Ishikawa (cell line): ENCODE measurements around the gene FIGLA.

ENCODE experiments used
- CEBPB ChIP-seq: IDR thresholded peaks from 2 replicates; pipeline ENCODE4 v1.6.1; 2012
- CREB1 ChIP-seq: IDR thresholded peaks from 2 replicates; pipeline ENCODE4 v1.6.1; 2012; ENCODE audit warnings: low read depth
- EGR1 ChIP-seq: IDR thresholded peaks from 2 replicates; pipeline ENCODE4 v1.6.1; 2012
- EP300 ChIP-seq: IDR thresholded peaks from 2 replicates; pipeline ENCODE4 v1.6.1; 2012; ENCODE audit warnings: borderline replicate concordance
- FOXM1 ChIP-seq: IDR thresholded peaks from 2 replicates; pipeline ENCODE4 v1.6.1; 2012; ENCODE audit warnings: low read depth, borderline replicate concordance
- MAX ChIP-seq: IDR thresholded peaks from 2 replicates; pipeline ENCODE4 v1.6.1; 2012
- NFIC ChIP-seq: IDR thresholded peaks from 2 replicates; pipeline ENCODE4 v1.6.1; 2012
- RAD21 ChIP-seq: IDR thresholded peaks from 2 replicates; pipeline ENCODE4 v1.6.1; 2012; ENCODE audit warnings: low read depth
- TAF1 ChIP-seq: IDR thresholded peaks from 2 replicates; pipeline ENCODE4 v1.6.1; 2012; ENCODE audit warnings: low read depth, mild to moderate bottlenecking
- TCF12 ChIP-seq: IDR thresholded peaks from 2 replicates; pipeline ENCODE4 v1.6.1; 2012; ENCODE audit warnings: low read depth
- TEAD4 ChIP-seq: IDR thresholded peaks from 2 replicates; pipeline ENCODE4 v1.6.1; 2012
- USF1 ChIP-seq: IDR thresholded peaks from 2 replicates; pipeline ENCODE4 v1.6.1; 2012
- YY1 ChIP-seq: IDR thresholded peaks from 2 replicates; pipeline ENCODE4 v1.6.1; 2012; ENCODE audit warnings: low read depth
- ZBTB7A ChIP-seq: IDR thresholded peaks from 2 replicates; pipeline ENCODE4 v1.6.1; 2012; ENCODE audit warnings: low read depth
- TF ChIP-seq, protein P1 (sequence below): IDR thresholded peaks from 2 replicates; pipeline ENCODE4 v1.6.1; 2012; ENCODE audit warnings: low read depth, mild to moderate bottlenecking

Gene FIGLA

GRCh38 chr2:70765507-70765906, 24.9 kb downstream of the FIGLA start:
- TF ChIP-seq CEBPB (no peak), USF1 (no peak), FOXM1 (no peak), NFIC (no peak), RAD21 (no peak), MAX (no peak), EGR1 (no peak), TAF1 (no peak)

- TF ChIP-seq ZBTB7A (no peak), MAX (no peak), CREB1 (no peak), YY1 (no peak), USF1 (no peak), FOXM1 (no peak), TEAD4 (no peak), NFIC (no peak), EP300 (no peak), TAF1 (no peak), TCF12 (no peak)
- TF ChIP-seq, protein P1, sequence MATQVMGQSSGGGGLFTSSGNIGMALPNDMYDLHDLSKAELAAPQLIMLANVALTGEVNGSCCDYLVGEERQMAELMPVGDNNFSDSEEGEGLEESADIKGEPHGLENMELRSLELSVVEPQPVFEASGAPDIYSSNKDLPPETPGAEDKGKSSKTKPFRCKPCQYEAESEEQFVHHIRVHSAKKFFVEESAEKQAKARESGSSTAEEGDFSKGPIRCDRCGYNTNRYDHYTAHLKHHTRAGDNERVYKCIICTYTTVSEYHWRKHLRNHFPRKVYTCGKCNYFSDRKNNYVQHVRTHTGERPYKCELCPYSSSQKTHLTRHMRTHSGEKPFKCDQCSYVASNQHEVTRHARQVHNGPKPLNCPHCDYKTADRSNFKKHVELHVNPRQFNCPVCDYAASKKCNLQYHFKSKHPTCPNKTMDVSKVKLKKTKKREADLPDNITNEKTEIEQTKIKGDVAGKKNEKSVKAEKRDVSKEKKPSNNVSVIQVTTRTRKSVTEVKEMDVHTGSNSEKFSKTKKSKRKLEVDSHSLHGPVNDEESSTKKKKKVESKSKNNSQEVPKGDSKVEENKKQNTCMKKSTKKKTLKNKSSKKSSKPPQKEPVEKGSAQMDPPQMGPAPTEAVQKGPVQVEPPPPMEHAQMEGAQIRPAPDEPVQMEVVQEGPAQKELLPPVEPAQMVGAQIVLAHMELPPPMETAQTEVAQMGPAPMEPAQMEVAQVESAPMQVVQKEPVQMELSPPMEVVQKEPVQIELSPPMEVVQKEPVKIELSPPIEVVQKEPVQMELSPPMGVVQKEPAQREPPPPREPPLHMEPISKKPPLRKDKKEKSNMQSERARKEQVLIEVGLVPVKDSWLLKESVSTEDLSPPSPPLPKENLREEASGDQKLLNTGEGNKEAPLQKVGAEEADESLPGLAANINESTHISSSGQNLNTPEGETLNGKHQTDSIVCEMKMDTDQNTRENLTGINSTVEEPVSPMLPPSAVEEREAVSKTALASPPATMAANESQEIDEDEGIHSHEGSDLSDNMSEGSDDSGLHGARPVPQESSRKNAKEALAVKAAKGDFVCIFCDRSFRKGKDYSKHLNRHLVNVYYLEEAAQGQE, result no peak
These were observed 31.0 kb downstream of the FIGLA start for GRCh38 chr2:70759446-70759845.

DNA sequence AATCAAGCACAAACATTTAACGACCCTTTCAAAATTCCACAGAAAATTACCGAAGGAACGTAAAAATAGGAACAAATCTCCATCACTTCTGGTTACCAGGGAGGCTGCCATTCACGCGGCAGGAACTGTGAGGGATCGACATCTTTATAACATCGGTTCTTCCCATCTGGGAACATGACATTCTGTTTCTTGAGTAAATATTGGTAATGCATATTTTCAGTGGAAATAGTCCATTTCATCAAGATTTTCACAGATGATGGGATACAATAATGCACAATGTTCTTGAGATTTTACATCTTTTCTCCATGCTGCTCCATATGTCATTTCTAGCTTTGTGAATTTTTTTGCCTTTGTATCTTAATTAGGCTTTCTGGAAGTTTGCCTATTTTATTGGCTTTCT, 32.5 kb downstream of the FIGLA start:
- TF ChIP-seq EP300, result no peak
- TF ChIP-seq FOXM1, result no peak
- no peak for TF ChIP-seq YY1
- TF ChIP-seq RAD21, result no peak
- no peak for TF ChIP-seq USF1
- TF ChIP-seq, protein P1, result no peak
- no peak for TF ChIP-seq TCF12
- TF ChIP-seq MAX, result no peak
- TF ChIP-seq TEAD4, result no peak
- TF ChIP-seq TAF1, result no peak
- TF ChIP-seq NFIC, result no peak
- TF ChIP-seq CREB1, result no peak
- TF ChIP-seq CEBPB, result no peak

DNA sequence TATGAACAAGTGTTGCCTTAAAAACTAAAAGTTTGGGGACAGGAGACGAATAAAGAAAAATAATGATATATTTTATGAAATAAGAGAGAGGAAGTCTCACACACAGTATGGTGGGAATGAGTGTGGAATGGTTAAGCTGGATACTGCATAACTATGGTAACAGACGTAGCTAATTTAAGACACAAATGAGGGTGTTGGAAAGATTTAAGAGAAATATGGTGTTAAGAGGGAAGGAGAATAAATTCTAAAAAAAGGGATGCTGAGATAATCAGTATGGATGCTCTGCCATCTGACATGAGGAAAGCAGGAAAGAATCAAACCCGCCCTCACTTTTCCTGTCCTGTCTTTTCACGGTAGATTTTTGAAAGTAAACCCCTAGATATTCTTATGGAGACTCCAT, 33.1 kb downstream of the FIGLA start:
- TF ChIP-seq TAF1, result no peak
- no peak for TF ChIP-seq FOXM1
- TF ChIP-seq NFIC, result no peak
- no peak for TF ChIP-seq CEBPB
- TF ChIP-seq MAX, result no peak
- TF ChIP-seq, protein P1, result no peak
